ENCODE measurements around the gene PLA2G3.
"Not testable (repeated sequence)": the region's sequence is repeated elsewhere in the genome, so short reads cannot be mapped to it uniquely, and the experiment has no call there.

Gene PLA2G3

DNA sequence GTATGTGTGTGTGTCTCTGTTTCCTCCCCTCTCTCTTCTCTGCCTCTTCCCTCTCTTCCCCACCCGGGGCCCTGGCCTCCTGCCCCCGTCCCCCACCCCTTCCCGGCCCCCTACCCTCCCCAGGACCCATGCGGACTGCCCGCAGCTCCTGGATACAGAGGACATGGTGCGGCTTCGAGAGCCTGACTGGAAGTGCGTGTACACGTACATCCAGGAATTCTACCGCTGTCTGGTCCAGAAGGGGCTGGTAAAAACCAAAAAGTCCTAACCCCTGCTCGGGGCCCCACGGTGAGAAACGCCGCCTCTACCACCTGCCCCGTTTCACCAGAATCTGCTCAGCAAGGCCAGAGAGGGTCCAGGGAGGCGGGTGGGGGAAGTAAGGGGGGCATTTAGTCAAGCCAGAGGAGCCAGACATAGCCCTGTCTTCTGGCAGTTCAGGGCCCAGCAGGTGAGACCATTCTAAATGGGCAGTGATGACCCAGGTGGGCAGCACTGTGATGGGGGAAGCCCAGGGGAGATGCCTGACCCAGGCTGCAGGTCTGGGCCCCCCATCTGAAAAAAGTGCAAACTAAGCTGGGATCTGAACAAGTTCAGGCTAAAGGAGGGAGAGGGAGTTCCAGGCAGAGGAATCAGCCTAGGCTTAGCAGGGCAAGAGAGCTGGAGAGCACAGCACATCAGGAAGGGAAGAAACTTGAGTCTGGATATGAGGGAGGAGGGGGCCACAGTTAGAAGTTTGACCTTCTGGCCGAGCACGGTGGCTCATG is 39.4 kb downstream of the PLA2G3 start:
- no peak for DNase-seq (ENCODE audit: low read depth in 2 of 2)

DNA sequence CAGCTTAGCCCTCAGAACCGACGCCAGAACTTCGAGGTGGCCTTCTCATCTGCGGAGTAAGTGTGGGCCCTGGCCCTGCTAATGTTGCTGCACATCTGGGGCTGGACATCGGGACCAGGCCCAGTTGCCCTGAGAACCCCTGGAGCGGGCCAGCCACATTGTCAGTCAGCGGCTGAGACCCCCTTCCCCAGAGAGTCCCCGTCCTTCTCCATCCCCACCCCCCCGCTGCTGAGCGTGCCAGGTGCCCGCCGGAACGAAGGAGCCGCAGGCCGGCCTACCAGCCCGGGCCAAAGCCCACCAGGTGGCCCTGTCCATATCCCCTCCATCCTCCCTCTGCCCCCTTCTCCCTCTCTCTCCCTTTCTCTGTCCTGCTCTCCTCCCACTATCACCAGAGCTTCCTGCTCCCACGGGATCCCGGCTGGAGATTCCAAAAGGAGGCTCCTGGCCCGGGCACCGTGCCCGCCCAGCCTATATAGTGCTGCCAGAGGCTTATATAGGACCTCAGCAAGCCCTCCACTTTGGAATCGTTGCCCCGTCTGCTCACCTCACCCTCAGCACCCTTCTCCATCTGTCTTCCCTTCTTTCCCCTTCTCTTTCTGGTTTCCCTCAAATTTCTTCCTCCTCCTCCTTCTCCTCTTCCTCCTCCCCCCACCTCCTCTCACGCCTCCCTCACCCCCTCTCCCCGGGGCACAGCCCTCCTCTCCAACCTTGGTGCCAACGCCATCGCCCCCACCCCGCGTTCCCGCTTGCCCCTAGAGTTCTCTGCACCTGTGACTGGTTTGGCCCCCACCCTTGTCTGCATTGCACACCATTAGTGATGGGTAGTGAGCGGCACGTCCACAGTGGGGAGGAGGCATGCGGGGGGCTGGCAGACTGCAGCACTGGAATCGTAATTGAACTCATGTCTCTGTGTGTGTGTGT is 40.2 kb downstream of the PLA2G3 start:
- DNase-seq (ENCODE audit: low read depth in 2 of 2) = no peak

DNA sequence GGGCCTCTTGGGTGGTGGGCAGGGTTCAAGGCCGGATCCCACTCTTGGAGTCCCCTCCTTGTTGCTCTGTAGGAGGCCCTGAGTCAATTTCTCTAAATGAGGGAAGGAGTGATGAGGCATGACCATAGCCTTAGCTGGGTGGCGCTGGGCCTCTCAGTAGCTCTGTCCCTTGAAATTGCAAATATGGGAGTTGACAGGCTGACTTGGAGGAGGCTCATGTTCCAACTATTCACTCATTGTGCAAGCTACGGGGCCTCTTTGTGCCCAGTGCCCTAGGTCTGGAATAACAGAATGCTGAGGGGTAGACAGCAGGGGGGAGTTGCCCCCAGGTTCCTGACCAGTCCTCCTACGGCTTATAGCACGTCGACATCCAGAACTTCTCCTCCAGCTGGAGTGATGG is 40.9 kb downstream of the PLA2G3 start:
- DNase-seq (ENCODE audit: low read depth in 2 of 2) = no peak

DNA sequence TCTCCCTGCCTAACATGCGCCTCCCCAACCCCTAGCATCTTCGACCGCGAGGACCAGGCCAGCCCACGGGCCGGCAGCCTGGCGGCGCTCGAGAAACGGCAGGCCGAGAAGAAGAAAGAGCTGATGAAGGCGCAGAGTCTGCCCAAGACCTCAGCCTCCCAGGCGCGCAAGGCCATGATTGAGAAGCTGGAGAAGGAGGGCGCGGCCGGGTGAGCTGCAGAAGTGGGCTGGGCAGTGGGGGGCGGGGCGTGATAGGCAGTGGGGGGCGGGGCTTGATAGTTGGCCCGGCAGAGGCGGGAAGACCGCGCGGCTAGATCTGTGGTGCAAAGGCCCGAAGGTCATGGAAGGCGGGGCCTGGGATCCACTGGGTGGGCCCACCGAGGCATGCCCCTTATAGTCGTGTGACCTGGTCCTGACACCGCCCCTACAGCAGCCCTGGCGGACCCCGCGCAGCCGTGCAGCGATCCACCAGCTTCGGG is 41.6 kb downstream of the PLA2G3 start:
- DNase-seq (ENCODE audit: low read depth in 2 of 2) = no peak

DNA sequence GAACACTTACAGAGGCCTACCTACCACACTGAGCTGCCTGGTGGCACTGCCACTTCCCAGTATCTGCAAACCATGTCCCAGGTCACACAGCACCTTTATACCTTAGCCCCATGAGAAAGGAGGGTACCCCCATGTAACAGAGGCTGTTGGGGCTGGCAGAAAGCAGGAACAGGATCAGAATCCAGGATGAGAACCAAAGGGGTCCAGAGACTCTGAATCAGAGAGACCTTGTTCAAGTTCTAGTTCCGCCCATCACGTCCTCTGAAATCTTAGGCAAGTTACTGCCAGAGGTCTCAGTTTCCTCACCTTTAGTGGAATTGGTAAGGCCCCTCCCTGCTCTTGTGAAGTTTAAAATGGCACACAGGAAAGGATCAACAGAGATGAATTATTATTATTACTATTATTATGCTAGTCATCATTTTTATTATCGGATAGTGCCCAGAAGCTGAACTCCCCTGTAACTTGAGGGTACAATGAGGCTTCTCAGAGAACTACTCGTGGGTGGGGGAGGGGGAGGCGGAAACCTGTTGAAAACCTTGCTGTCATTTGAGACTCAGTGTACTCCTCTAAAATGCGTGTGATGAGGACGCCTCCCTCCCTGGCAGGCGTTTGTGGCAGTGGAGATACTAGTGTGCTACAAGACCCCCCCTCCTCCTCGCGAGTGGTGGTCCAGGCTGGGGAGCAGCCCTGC is 42.2 kb downstream of the PLA2G3 start:
- no peak for DNase-seq (ENCODE audit: low read depth in 2 of 2)

DNA sequence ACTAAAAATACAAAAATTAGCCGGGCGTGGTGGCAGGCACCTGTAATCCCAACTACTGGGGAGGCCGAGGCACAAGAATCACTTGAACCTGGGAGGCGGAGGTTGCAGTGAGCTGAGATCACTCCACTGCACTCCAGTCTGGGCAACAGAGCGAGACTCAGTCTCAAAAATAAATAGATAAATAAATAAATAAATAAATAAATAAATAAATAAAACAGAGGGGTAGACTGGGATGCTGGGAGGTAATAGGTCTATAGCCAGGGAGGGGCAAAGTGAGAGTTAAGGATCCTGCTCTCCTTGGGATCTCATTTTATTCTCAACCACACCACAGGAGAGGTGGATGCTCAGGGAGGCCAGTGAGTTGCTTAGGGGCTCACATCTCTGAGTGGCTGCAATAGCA is 42.8 kb downstream of the PLA2G3 start:
- DNase-seq (ENCODE audit: low read depth in 2 of 2) = not testable (repeated sequence)

DNA sequence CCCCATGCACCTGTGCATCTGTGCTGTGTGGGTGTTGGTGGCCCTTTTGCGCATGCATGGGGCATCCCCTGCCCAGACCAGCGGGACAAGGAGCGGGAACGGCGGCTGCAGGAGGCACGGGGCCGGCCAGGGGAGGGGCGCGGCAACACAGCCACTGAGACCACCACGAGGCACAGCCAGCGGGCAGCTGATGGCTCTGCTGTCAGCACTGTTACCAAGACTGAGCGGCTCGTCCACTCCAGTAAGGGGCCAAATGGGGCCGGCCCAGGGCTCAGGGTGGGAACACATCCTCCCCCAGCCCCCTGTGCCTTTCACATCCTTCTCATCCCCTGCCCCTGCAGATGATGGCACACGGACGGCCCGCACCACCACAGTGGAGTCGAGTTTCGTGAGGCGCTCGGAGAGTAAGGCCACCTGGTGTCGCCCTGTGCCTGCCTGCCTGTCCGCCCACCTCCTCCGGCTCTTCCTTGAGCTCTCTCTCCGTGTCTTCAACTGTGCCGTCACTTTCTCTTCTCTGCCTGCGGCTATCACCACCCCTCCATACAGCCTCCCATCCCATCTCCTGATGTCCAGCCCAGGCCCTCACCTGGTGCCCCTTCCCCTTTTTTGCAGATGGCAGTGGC is 43.5 kb downstream of the PLA2G3 start:
- DNase-seq (ENCODE audit: low read depth in 2 of 2) = no peak

DNA sequence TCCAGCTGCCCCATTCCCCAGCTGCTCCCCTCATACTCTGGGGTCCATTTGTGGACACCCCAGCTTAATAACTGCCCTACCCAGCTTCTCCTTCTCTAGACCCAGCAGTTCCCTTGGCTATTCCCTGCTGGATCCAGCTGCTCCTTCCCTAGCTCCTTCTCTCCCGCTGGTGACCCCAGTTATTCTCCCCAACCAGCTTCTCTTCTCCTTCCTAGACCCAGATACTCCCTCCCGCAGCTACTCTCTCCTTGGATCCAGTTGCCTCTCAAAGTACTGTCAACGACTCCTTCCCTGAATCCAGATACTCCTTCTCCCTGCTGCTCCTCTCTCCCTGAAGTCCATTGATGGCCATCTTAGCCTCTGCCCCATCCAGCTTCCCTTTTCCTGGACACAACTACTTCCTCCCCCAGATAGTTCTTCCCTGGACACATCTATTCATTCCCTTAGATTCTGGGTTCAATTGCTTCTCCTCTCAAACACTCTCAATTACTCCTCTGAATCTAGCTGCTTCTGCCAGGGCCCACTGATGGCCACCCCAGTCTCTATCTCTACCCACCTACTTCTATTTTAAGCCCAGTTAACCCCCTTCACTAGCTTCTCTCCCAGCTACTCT is 44.6 kb downstream of the PLA2G3 start:
- DNase-seq (ENCODE audit: low read depth in 2 of 2) = no peak

DNA sequence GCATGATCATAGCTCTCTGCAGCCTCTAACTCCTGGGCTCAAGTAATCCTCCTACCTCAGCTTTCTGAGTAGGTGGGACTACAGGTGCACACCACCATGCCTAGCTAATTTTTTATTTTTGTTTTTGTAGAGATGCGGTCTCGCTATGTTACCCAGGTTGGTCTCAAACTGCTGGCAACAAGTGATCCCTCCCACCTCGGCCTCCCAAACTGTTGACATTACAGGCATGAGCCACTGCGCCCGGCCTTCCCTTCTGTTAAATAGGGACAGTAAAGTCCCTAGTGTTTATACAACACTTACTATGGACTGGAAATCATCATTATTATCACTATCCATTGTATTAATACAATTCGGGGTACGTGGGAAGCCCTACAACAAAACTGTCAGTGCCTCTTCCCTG is 45.6 kb downstream of the PLA2G3 start:
- no peak for DNase-seq (ENCODE audit: low read depth in 2 of 2)

DNA sequence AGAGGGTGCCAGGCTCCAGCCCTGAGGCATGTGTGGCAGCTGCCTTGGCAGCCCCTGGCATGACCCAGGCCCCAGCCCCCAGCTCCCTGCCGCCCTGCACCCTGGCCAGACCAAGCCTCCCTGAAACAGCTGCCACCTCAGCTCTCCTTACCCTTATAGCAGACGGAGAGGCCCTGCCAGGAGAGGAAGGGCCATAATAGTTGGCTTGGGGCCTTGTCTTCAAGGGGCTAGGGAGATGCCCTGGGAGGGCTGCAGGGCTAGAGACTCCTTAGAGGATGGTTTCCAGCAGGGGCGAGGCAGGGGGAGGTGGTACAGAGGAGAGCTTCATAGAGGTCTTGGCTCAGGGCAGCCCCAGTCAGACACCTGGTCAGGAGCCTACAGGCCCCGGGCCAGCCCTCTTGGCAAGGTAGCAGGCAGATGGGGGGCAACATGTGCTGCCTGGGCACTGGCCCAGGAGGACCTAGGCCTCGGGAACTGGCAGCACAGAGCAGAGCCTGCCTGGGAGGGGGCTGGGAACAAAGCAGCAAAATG is 46.2 kb downstream of the PLA2G3 start:
- DNase-seq (ENCODE audit: low read depth in 2 of 2) = no peak

DNA sequence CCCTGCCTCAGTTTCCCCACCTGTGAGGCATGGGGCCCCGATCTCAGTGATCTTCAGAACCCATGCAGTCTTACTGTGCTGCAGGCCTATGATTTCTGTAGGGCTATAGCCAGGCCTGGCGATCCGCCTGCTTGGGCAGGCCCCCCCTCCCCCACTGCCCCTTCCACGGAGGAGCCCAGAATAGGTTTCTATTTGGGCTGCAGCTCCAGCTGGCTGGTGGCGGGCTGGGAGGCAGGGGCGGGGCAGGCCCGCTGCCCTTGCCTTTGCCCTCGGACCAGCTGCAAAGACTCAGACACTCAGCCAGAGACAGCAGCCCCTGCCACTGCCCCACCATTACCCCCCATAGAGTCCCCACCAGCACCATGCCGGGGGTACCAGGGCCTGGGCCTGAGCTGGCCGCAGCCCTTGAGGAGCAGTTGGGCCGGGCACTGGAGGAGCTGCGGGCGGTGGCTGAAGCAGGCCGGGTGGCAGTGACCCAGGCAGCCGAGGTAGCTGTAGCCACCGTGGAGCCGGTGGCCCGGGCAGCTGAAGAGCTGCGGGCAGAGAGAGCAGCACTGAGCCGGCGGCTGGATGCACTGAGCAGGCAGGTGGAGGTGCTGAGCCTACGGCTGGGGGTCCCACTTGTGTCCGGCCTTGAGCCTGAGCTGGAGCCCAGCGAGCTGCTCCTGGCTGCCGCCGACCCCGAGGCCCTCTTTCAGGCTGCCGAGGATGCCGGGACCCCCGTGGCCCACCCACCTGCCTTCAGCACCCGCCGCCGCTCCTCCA is 47.0 kb downstream of the PLA2G3 start:
- no peak for DNase-seq (ENCODE audit: low read depth in 2 of 2)

DNA sequence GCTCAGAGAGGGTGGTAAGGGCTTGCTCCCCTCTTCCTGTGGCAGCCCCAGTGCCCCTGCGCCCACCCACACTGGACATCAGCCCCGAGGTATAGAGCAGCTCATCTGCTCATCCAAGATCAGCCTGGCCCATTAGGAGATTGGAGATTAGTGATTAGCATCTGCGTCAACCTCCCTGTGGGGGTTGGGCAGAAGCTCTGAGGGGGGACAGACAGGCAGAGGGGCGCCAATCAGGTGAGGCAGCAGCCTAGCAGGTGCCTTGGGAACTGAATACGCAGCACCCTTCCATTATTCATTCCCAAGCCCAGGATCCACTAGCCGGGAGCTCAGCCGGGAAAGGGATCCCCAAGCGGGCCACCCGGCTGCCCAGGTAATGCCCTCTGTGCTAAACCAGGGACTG is 48.1 kb downstream of the PLA2G3 start:
- no peak for DNase-seq (ENCODE audit: low read depth in 2 of 2)

DNA sequence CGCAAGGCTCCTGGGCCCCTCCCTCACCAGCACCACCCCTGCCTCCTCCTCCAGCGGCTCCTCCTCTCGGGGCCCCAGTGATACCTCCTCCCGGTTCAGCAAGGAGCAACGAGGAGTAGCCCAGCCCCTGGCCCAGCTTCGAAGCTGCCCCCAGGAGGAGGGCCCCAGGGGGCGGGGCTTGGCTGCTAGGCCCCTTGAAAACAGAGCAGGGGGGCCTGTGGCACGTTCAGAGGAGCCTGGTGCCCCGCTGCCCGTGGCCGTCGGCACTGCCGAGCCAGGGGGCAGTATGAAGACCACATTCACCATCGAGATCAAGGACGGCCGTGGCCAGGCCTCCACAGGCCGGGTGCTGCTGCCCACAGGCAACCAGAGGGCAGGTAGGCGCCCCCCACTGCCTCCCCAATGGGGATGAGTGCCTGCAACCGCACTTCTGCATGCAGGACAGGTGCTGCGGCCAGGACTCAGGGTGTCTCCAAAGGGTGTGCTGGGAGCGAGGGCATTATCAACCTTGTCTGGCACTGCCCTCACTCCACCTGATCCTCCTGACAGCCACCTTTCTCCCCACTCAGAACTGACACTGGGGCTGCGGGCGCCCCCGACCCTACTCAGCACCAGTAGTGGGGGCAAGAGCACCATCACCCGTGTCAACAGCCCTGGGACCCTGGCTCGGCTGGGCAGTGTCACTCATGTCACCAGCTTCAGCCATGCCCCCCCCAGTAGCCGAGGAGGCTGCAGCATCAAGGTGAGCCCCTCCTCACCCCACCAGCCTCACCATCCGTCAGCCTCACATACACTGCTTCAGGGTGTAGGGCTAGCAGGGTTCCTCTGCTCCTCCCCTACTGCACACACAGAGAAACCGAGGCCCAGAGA is 49.0 kb downstream of the PLA2G3 start:
- no peak for DNase-seq (ENCODE audit: low read depth in 2 of 2)

DNA sequence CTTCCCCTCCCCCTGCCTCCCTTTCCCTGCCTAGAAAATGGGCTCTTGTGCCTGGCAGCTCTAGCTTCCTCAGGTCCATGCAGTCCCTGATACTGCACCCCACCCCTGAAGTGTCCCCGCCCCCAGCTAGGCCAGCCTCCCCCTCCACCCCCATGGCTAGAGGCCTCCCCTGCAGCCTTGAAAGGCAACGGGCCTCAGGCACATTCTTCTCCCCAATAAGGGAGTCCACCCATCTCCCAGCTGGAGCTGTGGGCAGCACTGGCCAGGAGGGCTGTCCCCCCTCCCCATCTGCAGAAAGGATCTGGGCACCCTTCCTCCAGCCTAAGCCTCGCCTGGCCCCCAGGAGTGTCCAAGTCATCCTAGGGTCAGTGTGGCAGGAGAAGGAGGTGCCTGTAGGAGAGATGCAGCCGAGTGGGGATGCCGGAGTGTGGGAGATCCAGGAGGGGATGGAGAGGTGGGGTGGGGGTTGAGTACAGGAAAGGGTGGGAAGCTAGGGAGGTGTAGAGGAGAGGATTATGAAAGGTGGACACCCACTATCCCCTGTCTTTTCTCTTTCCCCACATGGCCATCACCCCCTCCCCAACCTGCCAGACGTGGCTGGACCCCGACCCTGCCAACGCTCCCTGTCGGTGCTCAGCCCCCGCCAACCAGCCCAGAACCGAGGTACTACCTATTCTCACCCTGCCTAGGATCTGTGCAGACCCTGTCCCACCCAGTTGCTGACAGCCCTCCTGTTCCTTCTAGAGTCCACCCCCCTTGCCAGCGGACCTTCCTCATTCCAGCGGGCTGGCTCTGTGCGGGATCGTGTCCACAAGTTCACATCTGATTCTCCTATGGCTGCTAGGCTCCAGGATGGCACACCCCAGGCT is 49.9 kb downstream of the PLA2G3 start:
- DNase-seq (ENCODE audit: low read depth in 2 of 2) = no peak

DNA sequence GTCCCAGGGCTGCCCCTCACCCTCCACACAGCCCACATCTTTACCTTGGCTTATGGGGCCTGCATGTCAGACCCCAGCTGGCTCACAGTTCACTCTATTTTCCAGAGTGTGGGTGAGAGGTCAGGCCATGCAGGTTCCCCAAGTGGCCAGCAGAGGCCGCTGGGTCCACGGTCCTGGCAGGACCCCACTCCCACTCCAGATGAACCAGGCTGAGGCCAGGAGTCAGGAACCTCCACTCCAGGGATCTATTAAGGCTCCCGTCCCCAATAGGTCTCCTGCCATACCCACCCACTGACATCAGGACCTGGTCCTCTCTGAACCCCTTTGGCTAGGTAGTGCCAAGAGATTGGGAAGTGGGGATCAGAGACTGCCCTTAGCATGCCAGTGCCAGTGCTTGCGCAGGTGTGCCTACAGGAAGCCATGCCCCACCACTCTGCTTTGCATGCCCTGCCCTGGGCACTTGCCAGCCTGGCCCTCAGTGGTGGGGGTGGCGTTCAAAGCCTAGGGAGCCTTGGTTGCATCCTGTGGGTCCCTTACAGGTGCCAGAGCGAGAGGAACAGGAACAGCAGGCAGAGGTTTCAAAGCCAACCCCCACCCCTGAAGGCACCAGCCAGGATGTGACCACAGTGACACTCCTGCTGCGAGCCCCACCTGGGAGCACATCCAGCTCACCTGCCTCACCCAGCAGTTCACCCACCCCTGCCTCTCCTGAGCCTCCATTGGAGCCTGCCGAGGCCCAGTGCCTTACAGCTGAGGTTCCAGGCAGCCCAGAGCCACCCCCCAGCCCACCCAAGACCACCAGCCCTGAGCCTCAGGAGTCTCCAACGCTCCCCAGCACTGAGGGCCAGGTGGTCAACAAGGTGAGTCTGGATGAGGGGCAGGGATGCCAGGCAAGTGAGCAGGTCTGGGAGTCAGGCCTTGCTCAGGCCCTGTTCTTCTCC is 50.9 kb downstream of the PLA2G3 start:
- DNase-seq (ENCODE audit: low read depth in 2 of 2) = peak in 1 of 2 donors; percentile 32

DNA sequence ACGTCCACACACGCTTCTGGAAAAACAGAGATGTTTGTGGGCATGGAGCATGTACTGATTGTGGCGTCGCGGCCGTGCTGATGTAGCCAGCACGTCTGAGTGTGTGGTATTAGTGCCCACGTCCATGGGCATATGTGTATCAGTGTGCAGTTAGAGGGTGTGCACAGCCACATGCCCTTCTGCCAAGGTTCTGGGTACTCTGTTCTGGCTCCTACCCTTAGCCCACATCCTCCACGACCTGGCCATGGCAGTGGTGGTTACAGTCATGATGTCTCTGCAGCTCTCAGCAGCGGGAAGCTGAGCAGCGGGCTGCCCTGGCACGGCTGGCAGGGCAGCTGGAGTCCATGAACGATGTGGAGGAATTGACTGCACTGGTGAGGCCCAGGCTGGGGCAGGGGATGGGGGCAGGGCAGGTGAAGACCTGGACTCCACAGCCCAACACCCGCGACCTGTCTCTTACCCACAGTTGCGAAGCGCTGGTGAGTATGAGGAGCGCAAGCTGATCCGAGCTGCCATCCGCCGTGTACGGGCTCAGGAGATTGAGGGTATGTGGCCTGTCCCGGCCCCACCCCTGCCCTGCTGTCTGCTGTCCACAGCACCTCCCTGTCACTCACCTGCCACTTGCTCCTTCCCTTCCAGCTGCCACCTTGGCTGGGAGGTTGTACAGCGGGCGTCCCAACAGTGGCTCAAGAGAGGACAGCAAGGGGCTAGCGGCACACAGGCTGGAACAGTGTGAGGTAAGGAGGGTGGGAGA is 51.9 kb downstream of the PLA2G3 start:
- no peak for DNase-seq (ENCODE audit: low read depth in 2 of 2)
